HG02840 (cell line): ENCODE results near the gene HSPBAP1.
"Not testable (repeated sequence)": the region's sequence is repeated elsewhere in the genome, so short reads cannot be mapped to it uniquely, and the experiment has no call there.

Source experiments
- ATAC-seq: cut with Tn5 transposase; IDR thresholded peaks from one replicate; pipeline ENCODE4 v1.9.1; 2021; ENCODE audit warnings: mild to moderate bottlenecking, moderate library complexity, moderate number of reproducible peaks; ENCODE audit not compliant: unreplicated experiment, low FRiP score

The HSPBAP1 gene

GRCh38 chr3:122786066-122786465, 7.6 kb downstream of the HSPBAP1 start:
- no peak for ATAC-seq

GRCh38 chr3:122785231-122785630, 8.4 kb downstream of the HSPBAP1 start:
- no peak for ATAC-seq

- ATAC-seq: no peak
Measured at GRCh38 chr3:122784436-122784835, 9.2 kb downstream of the HSPBAP1 start.

- ATAC-seq: no peak
Measured at GRCh38 chr3:122782804-122783203, 10.8 kb downstream of the HSPBAP1 start.

- ATAC-seq: no peak
Measured at GRCh38 chr3:122777563-122777962, 16.1 kb downstream of the HSPBAP1 start.

GRCh38 chr3:122776675-122777468, 16.8 kb downstream of the HSPBAP1 start:
- no peak for ATAC-seq

GRCh38 chr3:122774564-122774963, 19.1 kb downstream of the HSPBAP1 start:
- ATAC-seq: no peak

- no peak for ATAC-seq
Measured at GRCh38 chr3:122773944-122774509, 19.6 kb downstream of the HSPBAP1 start.

GRCh38 chr3:122772827-122773226, 20.8 kb downstream of the HSPBAP1 start:
- no peak for ATAC-seq

GRCh38 chr3:122770521-122771202, 23.0 kb downstream of the HSPBAP1 start:
- no peak for ATAC-seq

GRCh38 chr3:122767540-122768372, 25.9 kb downstream of the HSPBAP1 start:
- ATAC-seq: no peak

- no peak for ATAC-seq
Measured at GRCh38 chr3:122766430-122766829, 27.2 kb downstream of the HSPBAP1 start.

GRCh38 chr3:122760453-122761271, 33.0 kb downstream of the HSPBAP1 start:
- no peak for ATAC-seq

GRCh38 chr3:122758877-122759560, 34.6 kb downstream of the HSPBAP1 start:
- no peak for ATAC-seq

- ATAC-seq: no peak
Measured at GRCh38 chr3:122755491-122755890, 38.1 kb downstream of the HSPBAP1 start.

- ATAC-seq: no peak
Measured at GRCh38 chr3:122754929-122755328, 38.7 kb downstream of the HSPBAP1 start.

GRCh38 chr3:122748347-122748746, 45.3 kb downstream of the HSPBAP1 start:
- no peak for ATAC-seq

GRCh38 chr3:122747295-122747694, 46.3 kb downstream of the HSPBAP1 start:
- not testable (repeated sequence) for ATAC-seq

- no peak for ATAC-seq
Measured at GRCh38 chr3:122745369-122746021, 48.1 kb downstream of the HSPBAP1 start.
